Naive thymus-derived CD4-positive, alpha-beta T cell (primary cell): ENCODE results near the gene SYT2. TPM values are rescaled to one million over a fixed set of nuclear protein-coding genes. Genes with fewer than 3 reads are reported as not detected.
A peak's percentile ranks its signal among the peaks of the same experiment; 100 is the strongest.
"Not testable (repeated sequence)": the region's sequence is repeated elsewhere in the genome, so short reads cannot be mapped to it uniquely, and the experiment has no call there.

Experiments used
- ATAC-seq: fragments of 150-1000 bp; cut with Tn5 transposase; 2 replicates; pipeline ENCODE4 v1.10.0; 2021; ENCODE audit warnings: mild to moderate bottlenecking, moderate library complexity
- CTCF ChIA-PET: fragments of 350-600 bp; sonication (Branson Sonifier 250); formaldehyde crosslinking; loops from one replicate; lab custom pipeline; 2021; ENCODE audit warnings: antibody characterized with exemption; lab: Charles Lee
- POLR2A ChIA-PET: fragments of 350-600 bp; sonication (Branson Sonifier 250); formaldehyde crosslinking; loops from one replicate; lab custom pipeline; 2021; ENCODE audit warnings: antibody characterized with exemption, inconsistent platforms; lab: Charles Lee
- DNase-seq, 9 donors: peaks; one replicate each; pipeline versions ENCODE4 v3.0.0 to v3.0.0-alpha.2; 2020 to 2022; ENCODE audit warnings: mixed read lengths in 1 of 9
- H3K27ac ChIP-seq: one replicate; pipeline ENCODE4 v1.7.0; 2013; ENCODE audit warnings: mild to moderate bottlenecking, low read depth, low read length, moderate library complexity
- H3K27me3 ChIP-seq, 2 donors: one replicate each; pipeline ENCODE4 v1.7.0; 2013; ENCODE audit warnings: low read length in 2 of 2, mild to moderate bottlenecking in 2 of 2, moderate library complexity in 2 of 2; ENCODE audit not compliant: control insufficient read depth in 2 of 2, insufficient read depth in 2 of 2
- H3K36me3 ChIP-seq, 3 experiments: 1 replicate in 2 of 3; 2 replicates in 1 of 3; pipeline ENCODE4 v1.7.0; 2013; ENCODE audit warnings: low read length in 3 of 3, mild to moderate bottlenecking in 3 of 3, moderate library complexity in 1 of 3; ENCODE audit not compliant: insufficient read depth in 3 of 3, control insufficient read depth in 2 of 3
- H3K4me1 ChIP-seq, 2 donors: one replicate each; pipeline ENCODE4 v1.7.0; 2013; ENCODE audit warnings: low read length in 2 of 2, mild to moderate bottlenecking in 2 of 2, moderate library complexity in 1 of 2; ENCODE audit not compliant: control insufficient read depth in 2 of 2, insufficient read depth in 2 of 2
- H3K4me3 ChIP-seq: 2 replicates; pipeline ENCODE4 v1.7.0; 2013; ENCODE audit warnings: mild to moderate bottlenecking, low read length
- H3K9me3 ChIP-seq, 3 experiments: 1 replicate in 2 of 3; 2 replicates in 1 of 3; pipeline ENCODE4 v1.7.0; 2013; ENCODE audit warnings: low read length in 3 of 3; ENCODE audit not compliant: control insufficient read depth in 2 of 3
- H3K27ac Mint-ChIP-seq, 9 donors: one replicate each; pipeline ENCODE4 v1.8.0; 2020 to 2022; ENCODE audit warnings: mixed read lengths in 9 of 9, mild to moderate bottlenecking in 8 of 9, moderate library complexity in 5 of 9, inconsistent platforms in 2 of 9
- H3K27me3 Mint-ChIP-seq, 5 donors: one replicate each; pipeline ENCODE4 v1.8.0; 2021 to 2022; ENCODE audit warnings: mixed read lengths in 5 of 5, mild to moderate bottlenecking in 1 of 5
- H3K36me3 Mint-ChIP-seq, 5 donors: one replicate each; pipeline ENCODE4 v1.8.0; 2020 to 2022; ENCODE audit warnings: mixed read lengths in 5 of 5, mild to moderate bottlenecking in 3 of 5, inconsistent platforms in 1 of 5
- H3K4me1 Mint-ChIP-seq, 7 donors: one replicate each; pipeline ENCODE4 v1.8.0; 2020 to 2022; ENCODE audit warnings: mixed read lengths in 7 of 7, mild to moderate bottlenecking in 3 of 7, inconsistent platforms in 1 of 7
- H3K4me3 Mint-ChIP-seq, 10 donors: one replicate each; pipeline ENCODE4 v1.8.0; 2020 to 2022; ENCODE audit warnings: mild to moderate bottlenecking in 10 of 10, mixed read lengths in 10 of 10, moderate library complexity in 6 of 10, inconsistent platforms in 2 of 10
- H3K9me3 Mint-ChIP-seq, 11 donors: one replicate each; pipeline ENCODE4 v1.8.0; 2020 to 2022; ENCODE audit warnings: mixed read lengths in 11 of 11, mild to moderate bottlenecking in 4 of 11, inconsistent platforms in 1 of 11, moderate library complexity in 1 of 11
- intact Hi-C, 2 donors: fragments of 100-400 bp; cut with micrococcal nuclease; formaldehyde crosslinking; loops; one replicate each; pipeline ENCODE4 v1.15.1; 2023
- polyA plus RNA-seq, 2 donors: library from polyadenylated mRNA; unstranded; fragments of 300-500 nt; fragmentation: Illumina TruSeq; gene quantifications; one replicate each; pipeline ENCODE4 v1.2.3, GENCODE V29; 2021
- total RNA-seq, 6 experiments: library from RNA in 5 of 6; stranded (reverse) in 5 of 6; gene quantifications; 1 replicate in 5 of 6; 2 replicates in 1 of 6; pipeline ENCODE4 v1.2.3 and lab custom pipeline; 2021 to 2026

Gene SYT2
- total and polyA plus RNA-seq, 7 experiments from 2014 or later, result 0.02 TPM; not detected in 6

- H3K27me3 Mint-ChIP-seq, H3K4me1 Mint-ChIP-seq, H3K4me1 ChIP-seq, ATAC-seq, H3K9me3 Mint-ChIP-seq, H3K4me3 ChIP-seq, H3K4me3 Mint-ChIP-seq, intact Hi-C loops, H3K9me3 ChIP-seq, H3K27me3 ChIP-seq, DNase-seq, H3K27ac ChIP-seq, POLR2A ChIA-PET, H3K36me3 ChIP-seq, H3K27ac Mint-ChIP-seq, CTCF ChIA-PET: not testable (repeated sequence)
- peaks cover 0 to 14% (median 0%) of the 10 kb centered on the region in 5 donors for H3K36me3 Mint-ChIP-seq
Measured at GRCh38 chr1:202556037-202556436, 154.2 kb downstream of the SYT2 start.

- H3K9me3 ChIP-seq, H3K4me3 ChIP-seq, H3K27me3 Mint-ChIP-seq, H3K4me1 Mint-ChIP-seq, DNase-seq, H3K36me3 ChIP-seq, POLR2A ChIA-PET, H3K4me3 Mint-ChIP-seq, H3K27me3 ChIP-seq, H3K27ac ChIP-seq, H3K4me1 ChIP-seq, H3K27ac Mint-ChIP-seq, CTCF ChIA-PET, ATAC-seq, intact Hi-C loops, H3K9me3 Mint-ChIP-seq: not testable (repeated sequence)
- H3K36me3 Mint-ChIP-seq, result peaks cover 0 to 14% (median 0%) of the 10 kb centered on the region in 5 donors
Measured at GRCh38 chr1:202554619-202555018, 155.6 kb downstream of the SYT2 start.

- Histone ChIP-seq H3K36me3 (no peaks in the 10 kb centered on the region), H3K9me3 (no peaks in the 10 kb centered on the region), H3K4me3 (no peak overlapping the region), H3K27me3 (no peaks in the 10 kb centered on the region), H3K27ac (no peak overlapping the region), H3K4me1 (no peaks in the 10 kb centered on the region)
- no peak overlapping the region for H3K4me3 Mint-ChIP-seq
- no peak for DNase-seq
- intact Hi-C loops, result no loop called here
- ATAC-seq, result peak; percentile 53
- POLR2A ChIA-PET, result no interaction called here
- CTCF ChIA-PET, result no interaction called here
- H3K4me1 Mint-ChIP-seq, result peaks cover 0 to 10% (median 0%) of the 10 kb centered on the region in 7 donors
- H3K9me3 Mint-ChIP-seq, result no peaks in the 10 kb centered on the region
- peaks cover 0 to 14% (median 0%) of the 10 kb centered on the region in 5 donors for H3K36me3 Mint-ChIP-seq
- no peaks in the 10 kb centered on the region for H3K27me3 Mint-ChIP-seq
- H3K27ac Mint-ChIP-seq, result peak overlapping the region in 1 of 9 donors; percentile 6
Measured at GRCh38 chr1:202553560-202554038, 156.7 kb downstream of the SYT2 start.

GRCh38 chr1:202553078-202553477 is 157.2 kb downstream of the SYT2 start:
- H3K9me3 ChIP-seq, POLR2A ChIA-PET, H3K9me3 Mint-ChIP-seq, DNase-seq, intact Hi-C loops, H3K4me1 ChIP-seq, H3K36me3 ChIP-seq, ATAC-seq, H3K4me1 Mint-ChIP-seq, H3K27ac ChIP-seq, H3K27ac Mint-ChIP-seq, CTCF ChIA-PET, H3K27me3 ChIP-seq, H3K4me3 ChIP-seq, H3K4me3 Mint-ChIP-seq, H3K27me3 Mint-ChIP-seq: not testable (repeated sequence)
- peaks cover 0 to 14% (median 0%) of the 10 kb centered on the region in 5 donors for H3K36me3 Mint-ChIP-seq

- H3K27me3 ChIP-seq, ATAC-seq, H3K27me3 Mint-ChIP-seq, CTCF ChIA-PET, intact Hi-C loops, DNase-seq, POLR2A ChIA-PET, H3K9me3 ChIP-seq, H3K4me1 Mint-ChIP-seq, H3K4me3 ChIP-seq, H3K9me3 Mint-ChIP-seq, H3K36me3 ChIP-seq, H3K27ac Mint-ChIP-seq, H3K4me1 ChIP-seq, H3K4me3 Mint-ChIP-seq, H3K27ac ChIP-seq: not testable (repeated sequence)
- peaks cover 0 to 14% (median 0%) of the 10 kb centered on the region in 5 donors for H3K36me3 Mint-ChIP-seq
Measured at GRCh38 chr1:202552615-202553014, 157.6 kb downstream of the SYT2 start.

- CTCF ChIA-PET, result no interaction called here
- no peak overlapping the region for H3K4me3 Mint-ChIP-seq
- H3K27me3 Mint-ChIP-seq, result no peaks in the 10 kb centered on the region
- H3K4me1 Mint-ChIP-seq, result peaks cover 0 to 12% (median 0%) of the 10 kb centered on the region in 7 donors
- no peaks in the 10 kb centered on the region for H3K9me3 Mint-ChIP-seq
- Histone ChIP-seq H3K4me3 (no peak overlapping the region), H3K9me3 (no peaks in the 10 kb centered on the region), H3K4me1 (no peaks in the 10 kb centered on the region), H3K36me3 (no peaks in the 10 kb centered on the region), H3K27me3 (no peaks in the 10 kb centered on the region), H3K27ac (no peak overlapping the region)
- H3K36me3 Mint-ChIP-seq, result peaks cover 0 to 13% (median 0%) of the 10 kb centered on the region in 5 donors
- POLR2A ChIA-PET, result no interaction called here
- ATAC-seq (no peak), DNase-seq (no peak)
- intact Hi-C loops, result no loop called here
- no peak overlapping the region for H3K27ac Mint-ChIP-seq
Measured at GRCh38 chr1:202551683-202552082, 158.6 kb downstream of the SYT2 start.

- H3K9me3 Mint-ChIP-seq, H3K27ac Mint-ChIP-seq, H3K4me1 ChIP-seq, DNase-seq, intact Hi-C loops, H3K4me3 Mint-ChIP-seq, CTCF ChIA-PET, ATAC-seq, H3K27me3 Mint-ChIP-seq, H3K27me3 ChIP-seq, H3K27ac ChIP-seq, H3K36me3 ChIP-seq, H3K4me3 ChIP-seq, H3K9me3 ChIP-seq, H3K36me3 Mint-ChIP-seq, POLR2A ChIA-PET: not testable (repeated sequence)
- peaks cover 0 to 21% (median 3%) of the 10 kb centered on the region in 7 donors for H3K4me1 Mint-ChIP-seq
Measured at GRCh38 chr1:202550088-202550487, 160.2 kb downstream of the SYT2 start.
